ENCODE data around the gene MAP3K19. TPM values are rescaled to one million over a fixed set of nuclear protein-coding genes. Genes with fewer than 3 reads are reported as not detected.

MAP3K19 gene
- polyA plus RNA-seq, 1 donor (not counting 4 experiments of a cell fraction or from before 2014, with no cell fraction given), result not detected

GRCh38 chr2:134927195-134927594 lies 120.1 kb downstream of the MAP3K19 start:
- dilution Hi-C loops (cut with MboI; ENCODE audit: extremely low pct_ligation_motif_present, low sequenced_read_pairs), result no loop called here
- H3K4me1 ChIP-seq (ENCODE audit: control insufficient read depth, extremely low read depth, insufficient read depth, low read length), result peaks cover 12% of the 10 kb centered on the region
- TF ChIP-seq EZH2 (IDR thresholded peaks at IDR 0.05; ENCODE audit: low read length), result no peak
- TF ChIP-seq, protein P1, sequence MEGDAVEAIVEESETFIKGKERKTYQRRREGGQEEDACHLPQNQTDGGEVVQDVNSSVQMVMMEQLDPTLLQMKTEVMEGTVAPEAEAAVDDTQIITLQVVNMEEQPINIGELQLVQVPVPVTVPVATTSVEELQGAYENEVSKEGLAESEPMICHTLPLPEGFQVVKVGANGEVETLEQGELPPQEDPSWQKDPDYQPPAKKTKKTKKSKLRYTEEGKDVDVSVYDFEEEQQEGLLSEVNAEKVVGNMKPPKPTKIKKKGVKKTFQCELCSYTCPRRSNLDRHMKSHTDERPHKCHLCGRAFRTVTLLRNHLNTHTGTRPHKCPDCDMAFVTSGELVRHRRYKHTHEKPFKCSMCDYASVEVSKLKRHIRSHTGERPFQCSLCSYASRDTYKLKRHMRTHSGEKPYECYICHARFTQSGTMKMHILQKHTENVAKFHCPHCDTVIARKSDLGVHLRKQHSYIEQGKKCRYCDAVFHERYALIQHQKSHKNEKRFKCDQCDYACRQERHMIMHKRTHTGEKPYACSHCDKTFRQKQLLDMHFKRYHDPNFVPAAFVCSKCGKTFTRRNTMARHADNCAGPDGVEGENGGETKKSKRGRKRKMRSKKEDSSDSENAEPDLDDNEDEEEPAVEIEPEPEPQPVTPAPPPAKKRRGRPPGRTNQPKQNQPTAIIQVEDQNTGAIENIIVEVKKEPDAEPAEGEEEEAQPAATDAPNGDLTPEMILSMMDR (optimal IDR thresholded peaks at IDR 0.05 in 1 of 3, IDR thresholded peaks at IDR 0.05 in 1 of 3, conservative IDR thresholded peaks at IDR 0.05 in 1 of 3; ENCODE audit: extremely low read depth in 1 of 3, insufficient read depth in 2 of 3, low read length in 3 of 3), result no peak
- H3K4me3 ChIP-seq (ENCODE audit: control insufficient read depth in 2 of 3, extremely low read depth in 1 of 3, insufficient read depth in 2 of 3, low read depth in 1 of 3, low read length in 3 of 3), result no peak overlapping the region
- H3K79me2 ChIP-seq (ENCODE audit: control insufficient read depth, insufficient read depth, low read length), result peaks cover 99% of the 10 kb centered on the region
- no peaks in the 10 kb centered on the region for H3K9me1 ChIP-seq (ENCODE audit: control insufficient read depth, extremely low read depth, insufficient read depth, low read length)
- peak overlapping the region; percentile 43 for H3K4me2 ChIP-seq (ENCODE audit: control insufficient read depth, extremely low read depth, insufficient read depth, low read depth, low read length)
- H3K27ac ChIP-seq (ENCODE audit: control insufficient read depth, insufficient read depth, low read length), result no peak overlapping the region
- H3K9me3 ChIP-seq (ENCODE audit: control insufficient read depth, low read depth, low read length), result no peaks in the 10 kb centered on the region
- H3K9ac ChIP-seq (ENCODE audit: control insufficient read depth, extremely low read depth, insufficient read depth, low read length), result no peak overlapping the region
- FAIRE-seq, result peak; percentile 52
- H2AFZ ChIP-seq (ENCODE audit: control insufficient read depth, low read length), result no peak overlapping the region
- peaks cover 17% of the 10 kb centered on the region for H4K20me1 ChIP-seq (ENCODE audit: control insufficient read depth, extremely low read depth, insufficient read depth, low read length)
- DNase-seq (ENCODE audit: low read depth, low spot score), result peak; percentile 25
- H3K36me3 ChIP-seq (ENCODE audit: control insufficient read depth in 2 of 2, extremely low read depth in 1 of 2, insufficient read depth in 2 of 2, low read length in 2 of 2), result peaks cover 0 to 2% of the 10 kb centered on the region in 2 experiments
- H3K27me3 ChIP-seq (ENCODE audit: control insufficient read depth, extremely low read depth, insufficient read depth, low read length), result no peaks in the 10 kb centered on the region

DNA sequence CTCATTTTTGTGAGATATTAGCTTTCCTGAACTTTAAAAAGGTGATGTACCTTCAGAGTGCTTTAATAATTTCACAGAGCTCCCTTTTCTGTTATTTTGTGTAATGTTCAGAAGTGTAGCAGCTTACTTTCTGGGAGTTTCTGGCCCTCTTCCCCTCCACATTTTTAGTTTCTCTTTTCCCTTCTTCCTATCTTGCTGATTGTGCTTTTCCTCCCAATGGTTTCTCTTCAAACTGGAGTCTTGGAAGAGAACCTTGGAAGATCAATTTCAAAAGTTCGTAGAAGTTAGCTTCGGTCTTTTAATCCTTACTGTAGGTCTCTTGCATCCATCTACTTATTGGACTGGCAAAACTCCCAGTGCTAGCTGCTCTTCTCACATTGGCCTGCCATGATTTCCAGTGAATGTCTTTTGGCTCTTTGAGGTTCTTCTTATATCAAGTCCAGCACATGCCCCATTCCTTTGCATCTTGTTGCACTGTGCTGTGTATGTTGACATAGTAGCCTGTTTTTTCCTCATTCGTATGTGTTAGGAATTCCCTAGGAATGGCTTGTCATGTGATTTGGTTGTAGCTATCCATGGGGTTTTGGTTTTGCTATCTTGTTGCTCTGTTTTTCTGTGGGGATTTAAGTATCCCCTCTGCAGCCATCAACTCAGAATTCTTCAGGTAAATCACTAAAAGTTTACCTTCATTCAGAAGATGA lies 120.9 kb downstream of the MAP3K19 start:
- Histone ChIP-seq H3K4me1 (ENCODE audit: control insufficient read depth, extremely low read depth, insufficient read depth, low read length) (peaks cover 12% of the 10 kb centered on the region), H4K20me1 (ENCODE audit: control insufficient read depth, extremely low read depth, insufficient read depth, low read length) (peaks cover 14% of the 10 kb centered on the region), H3K36me3 (ENCODE audit: control insufficient read depth in 2 of 2, extremely low read depth in 1 of 2, insufficient read depth in 2 of 2, low read length in 2 of 2) (peaks cover 0 to 2% of the 10 kb centered on the region in 2 experiments)

More for the DNA sequence above, 120.9 kb downstream of the MAP3K19 start:
- Histone ChIP-seq H2AFZ (ENCODE audit: control insufficient read depth, low read length) (no peak overlapping the region), H3K79me2 (ENCODE audit: control insufficient read depth, insufficient read depth, low read length) (peaks cover 99% of the 10 kb centered on the region), H3K9me1 (ENCODE audit: control insufficient read depth, extremely low read depth, insufficient read depth, low read length) (no peaks in the 10 kb centered on the region), H3K4me3 (ENCODE audit: control insufficient read depth in 2 of 3, extremely low read depth in 1 of 3, insufficient read depth in 2 of 3, low read depth in 1 of 3, low read length in 3 of 3) (no peak overlapping the region), H3K4me2 (ENCODE audit: control insufficient read depth, extremely low read depth, insufficient read depth, low read depth, low read length) (peak overlapping the region; percentile 43), H3K9me3 (ENCODE audit: control insufficient read depth, low read depth, low read length) (no peaks in the 10 kb centered on the region), H3K27me3 (ENCODE audit: control insufficient read depth, extremely low read depth, insufficient read depth, low read length) (no peaks in the 10 kb centered on the region), H3K27ac (ENCODE audit: control insufficient read depth, insufficient read depth, low read length) (no peak overlapping the region), H3K9ac (ENCODE audit: control insufficient read depth, extremely low read depth, insufficient read depth, low read length) (no peak overlapping the region)
- dilution Hi-C loops (cut with MboI; ENCODE audit: extremely low pct_ligation_motif_present, low sequenced_read_pairs), result no loop called here
- DNase-seq (ENCODE audit: low read depth, low spot score) (no peak), FAIRE-seq (no peak)
- no peak for TF ChIP-seq EZH2 (IDR thresholded peaks at IDR 0.05; ENCODE audit: low read length)
- TF ChIP-seq, protein P1 (optimal IDR thresholded peaks at IDR 0.05 in 1 of 3, IDR thresholded peaks at IDR 0.05 in 1 of 3, conservative IDR thresholded peaks at IDR 0.05 in 1 of 3; ENCODE audit: extremely low read depth in 1 of 3, insufficient read depth in 2 of 3, low read length in 3 of 3), result no peak
